ENCODE data around the gene HILPDA.

HILPDA gene

DNA sequence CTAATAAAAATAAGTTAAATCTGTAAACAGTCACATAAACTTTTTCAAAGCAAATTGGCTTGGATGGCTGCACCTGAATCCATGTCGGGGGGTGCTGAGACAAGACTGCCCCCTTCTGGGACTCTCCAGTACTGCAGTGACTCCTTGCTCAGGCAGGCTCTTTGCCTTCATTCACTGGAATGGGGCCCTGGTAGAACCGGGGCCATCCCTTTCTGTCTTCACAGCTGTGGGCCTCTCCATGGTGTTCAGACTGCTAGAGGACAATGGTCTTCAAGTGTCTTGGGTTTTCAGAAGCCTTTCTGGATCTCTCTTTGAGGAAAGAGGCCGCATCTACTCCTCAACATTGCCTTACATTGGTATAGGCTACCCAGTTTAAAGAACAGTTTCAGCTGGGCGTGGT, 29.8 kb upstream of the HILPDA start:
- no peaks in the 10 kb centered on the region for H3K9me3 ChIP-seq
- TF ChIP-seq, protein P1, sequence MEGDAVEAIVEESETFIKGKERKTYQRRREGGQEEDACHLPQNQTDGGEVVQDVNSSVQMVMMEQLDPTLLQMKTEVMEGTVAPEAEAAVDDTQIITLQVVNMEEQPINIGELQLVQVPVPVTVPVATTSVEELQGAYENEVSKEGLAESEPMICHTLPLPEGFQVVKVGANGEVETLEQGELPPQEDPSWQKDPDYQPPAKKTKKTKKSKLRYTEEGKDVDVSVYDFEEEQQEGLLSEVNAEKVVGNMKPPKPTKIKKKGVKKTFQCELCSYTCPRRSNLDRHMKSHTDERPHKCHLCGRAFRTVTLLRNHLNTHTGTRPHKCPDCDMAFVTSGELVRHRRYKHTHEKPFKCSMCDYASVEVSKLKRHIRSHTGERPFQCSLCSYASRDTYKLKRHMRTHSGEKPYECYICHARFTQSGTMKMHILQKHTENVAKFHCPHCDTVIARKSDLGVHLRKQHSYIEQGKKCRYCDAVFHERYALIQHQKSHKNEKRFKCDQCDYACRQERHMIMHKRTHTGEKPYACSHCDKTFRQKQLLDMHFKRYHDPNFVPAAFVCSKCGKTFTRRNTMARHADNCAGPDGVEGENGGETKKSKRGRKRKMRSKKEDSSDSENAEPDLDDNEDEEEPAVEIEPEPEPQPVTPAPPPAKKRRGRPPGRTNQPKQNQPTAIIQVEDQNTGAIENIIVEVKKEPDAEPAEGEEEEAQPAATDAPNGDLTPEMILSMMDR (IDR thresholded peaks at IDR 0.05) = peak; percentile 97
- no peak overlapping the region for H3K27ac ChIP-seq
- H3K27me3 ChIP-seq = no peaks in the 10 kb centered on the region
- H3K36me3 ChIP-seq = no peaks in the 10 kb centered on the region
- H3K4me1 ChIP-seq (ENCODE audit: control insufficient read depth in 1 of 2, insufficient read depth in 1 of 2, low read depth in 1 of 2, low read length in 1 of 2) = no peaks in the 10 kb centered on the region
- H3K4me3 ChIP-seq (ENCODE audit: low read depth in 1 of 2, low read length in 1 of 2) = no peak overlapping the region

DNA sequence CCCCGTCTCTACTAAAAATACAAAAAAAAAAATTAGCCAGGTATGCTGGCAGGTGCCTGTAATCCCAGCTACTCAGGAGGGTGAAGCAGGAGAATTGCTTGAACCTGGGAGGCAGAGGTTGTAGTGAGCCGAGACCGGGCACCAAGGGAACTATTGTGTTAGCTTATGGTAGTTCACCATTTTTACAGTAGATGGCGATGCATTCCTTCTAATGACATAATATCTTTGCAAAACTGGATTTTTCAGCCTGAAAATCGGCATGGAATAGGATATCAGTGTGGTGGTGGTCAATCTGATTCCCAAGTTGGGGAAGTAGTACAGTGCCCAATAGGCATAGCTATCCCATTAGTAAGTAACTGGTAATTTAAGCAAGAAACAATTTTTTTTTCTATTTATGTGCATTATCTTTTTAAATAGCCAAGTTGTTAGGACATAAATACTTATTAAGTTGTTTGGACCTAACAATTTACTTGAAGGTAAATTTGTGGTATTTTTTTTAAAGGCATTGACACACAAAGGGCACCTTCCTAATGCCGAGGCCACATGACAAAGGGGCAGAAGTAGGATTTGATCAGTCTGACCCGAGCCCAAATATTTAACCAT, 28.3 kb upstream of the HILPDA start:
- Histone ChIP-seq H3K9me3 (no peaks in the 10 kb centered on the region), H3K27ac (no peak overlapping the region), H3K27me3 (no peaks in the 10 kb centered on the region), H3K4me1 (ENCODE audit: control insufficient read depth in 1 of 2, insufficient read depth in 1 of 2, low read depth in 1 of 2, low read length in 1 of 2) (no peaks in the 10 kb centered on the region), H3K4me3 (ENCODE audit: low read depth in 1 of 2, low read length in 1 of 2) (no peak overlapping the region), H3K36me3 (no peaks in the 10 kb centered on the region)
- TF ChIP-seq, protein P1 (IDR thresholded peaks at IDR 0.05) = peak; percentile 83

DNA sequence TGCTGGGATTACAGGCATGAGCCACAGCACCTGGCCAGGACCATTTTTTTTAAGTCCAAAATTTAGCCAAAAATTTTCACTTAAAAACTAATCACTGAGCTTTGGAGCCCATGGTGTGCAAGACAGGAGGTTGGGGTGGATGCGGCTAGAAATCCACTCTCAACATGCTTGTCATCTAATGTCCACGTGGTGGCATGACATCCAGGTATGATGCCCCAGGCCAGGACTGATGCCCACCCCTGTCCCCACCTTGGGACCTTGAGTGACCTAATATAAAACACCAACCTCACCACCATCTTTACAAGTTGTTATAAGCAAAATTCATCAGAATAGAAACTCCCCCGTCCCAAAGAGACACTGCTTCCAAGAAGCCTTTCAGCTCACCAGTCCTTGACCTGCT, 25.5 kb upstream of the HILPDA start:
- no peaks in the 10 kb centered on the region for H3K9me3 ChIP-seq
- TF ChIP-seq, protein P1 (IDR thresholded peaks at IDR 0.05) = no peak
- no peak overlapping the region for H3K4me3 ChIP-seq (ENCODE audit: low read depth in 1 of 2, low read length in 1 of 2)
- H3K27ac ChIP-seq = no peak overlapping the region
- no peaks in the 10 kb centered on the region for H3K36me3 ChIP-seq
- H3K4me1 ChIP-seq (ENCODE audit: control insufficient read depth in 1 of 2, insufficient read depth in 1 of 2, low read depth in 1 of 2, low read length in 1 of 2) = no peaks in the 10 kb centered on the region
- H3K27me3 ChIP-seq = no peaks in the 10 kb centered on the region

DNA sequence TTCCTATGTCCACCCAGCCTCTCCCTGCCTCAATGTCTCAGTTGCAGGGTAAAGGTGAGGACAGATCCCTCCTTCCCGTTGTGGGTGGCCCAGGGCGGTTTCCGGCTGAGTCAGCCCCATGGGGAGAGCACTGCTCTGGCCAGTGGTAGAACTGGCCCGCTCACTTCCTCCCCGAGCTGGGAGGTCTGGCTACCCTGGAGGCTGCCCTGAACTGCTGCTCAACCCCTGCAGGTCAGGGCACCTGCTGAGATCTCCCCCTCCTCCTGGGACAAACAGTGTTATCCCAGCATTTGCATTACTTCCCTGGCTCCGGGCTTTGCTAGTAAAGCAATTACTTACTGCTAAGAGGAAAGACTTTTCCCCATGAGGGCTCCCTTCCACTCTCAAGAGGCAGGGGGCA, 24.5 kb upstream of the HILPDA start:
- Histone ChIP-seq H3K36me3 (no peaks in the 10 kb centered on the region), H3K27me3 (no peaks in the 10 kb centered on the region), H3K4me1 (ENCODE audit: control insufficient read depth in 1 of 2, insufficient read depth in 1 of 2, low read depth in 1 of 2, low read length in 1 of 2) (no peaks in the 10 kb centered on the region), H3K4me3 (ENCODE audit: low read depth in 1 of 2, low read length in 1 of 2) (no peak overlapping the region), H3K9me3 (no peaks in the 10 kb centered on the region), H3K27ac (no peak overlapping the region)
- TF ChIP-seq, protein P1 (IDR thresholded peaks at IDR 0.05) = no peak

DNA sequence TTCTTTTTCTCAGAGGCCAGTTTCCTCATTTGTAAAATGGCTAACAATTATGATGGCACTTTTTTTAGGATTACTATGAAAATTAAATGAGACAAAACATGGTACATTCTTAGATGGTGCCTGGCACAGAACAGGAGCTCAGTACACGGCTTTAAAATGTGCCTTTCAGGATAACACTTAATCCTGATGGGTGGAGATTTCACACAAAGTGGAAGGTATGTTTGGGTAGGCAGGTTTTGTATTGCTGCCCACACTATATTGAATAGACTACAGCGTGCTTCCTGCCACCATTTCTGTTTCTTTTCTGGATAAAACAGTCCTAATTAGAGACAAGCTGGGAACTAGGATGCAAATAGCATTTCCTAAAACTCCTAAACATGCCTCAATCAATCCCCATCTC, 23.9 kb upstream of the HILPDA start:
- no peak overlapping the region for H3K4me3 ChIP-seq (ENCODE audit: low read depth in 1 of 2, low read length in 1 of 2)
- H3K9me3 ChIP-seq = no peaks in the 10 kb centered on the region
- no peaks in the 10 kb centered on the region for H3K36me3 ChIP-seq
- no peaks in the 10 kb centered on the region for H3K4me1 ChIP-seq (ENCODE audit: control insufficient read depth in 1 of 2, insufficient read depth in 1 of 2, low read depth in 1 of 2, low read length in 1 of 2)
- TF ChIP-seq, protein P1 (IDR thresholded peaks at IDR 0.05) = no peak
- no peaks in the 10 kb centered on the region for H3K27me3 ChIP-seq
- no peak overlapping the region for H3K27ac ChIP-seq

All from neutrophil (primary cell).